ENCODE data around the gene TOP3A.

TOP3A gene

GRCh38 chr17:18326039-18326438 is 11.2 kb upstream of the TOP3A start:
- TF ChIP-seq TAF1 (IDR thresholded peaks at IDR 0.05; ENCODE audit: low read depth, low read length): no peak
- no peak for TF ChIP-seq SPI1 (IDR thresholded peaks at IDR 0.05; ENCODE audit: low read depth, low read length)
- TF ChIP-seq POLR2AphosphoS5 (IDR thresholded peaks at IDR 0.05; ENCODE audit: low read depth, low read length): no peak
- TF ChIP-seq POLR2A (IDR thresholded peaks at IDR 0.05; ENCODE audit: low read depth, low read length): no peak
- no peak for TF ChIP-seq PAX5 (IDR thresholded peaks at IDR 0.05; ENCODE audit: insufficient read depth, low read length, severe bottlenecking)
- TF ChIP-seq POU2F2 (IDR thresholded peaks at IDR 0.05; ENCODE audit: low read depth, low read length): no peak
- no peak for FAIRE-seq
- no peak for DNase-seq (ENCODE audit: insufficient read length, low spot score)

GRCh38 chr17:18324140-18325050 is 9.6 kb upstream of the TOP3A start:
- DNase-seq (ENCODE audit: insufficient read length, low spot score) (no peak), FAIRE-seq (peak; percentile 20)
- TF ChIP-seq PAX5 (IDR thresholded peaks at IDR 0.05; ENCODE audit: insufficient read depth, low read length, severe bottlenecking) (no peak), POLR2A (IDR thresholded peaks at IDR 0.05; ENCODE audit: low read depth, low read length) (no peak), POLR2AphosphoS5 (IDR thresholded peaks at IDR 0.05; ENCODE audit: low read depth, low read length) (no peak), POU2F2 (IDR thresholded peaks at IDR 0.05; ENCODE audit: low read depth, low read length) (no peak), SPI1 (IDR thresholded peaks at IDR 0.05; ENCODE audit: low read depth, low read length) (no peak), TAF1 (IDR thresholded peaks at IDR 0.05; ENCODE audit: low read depth, low read length) (no peak)

DNA sequence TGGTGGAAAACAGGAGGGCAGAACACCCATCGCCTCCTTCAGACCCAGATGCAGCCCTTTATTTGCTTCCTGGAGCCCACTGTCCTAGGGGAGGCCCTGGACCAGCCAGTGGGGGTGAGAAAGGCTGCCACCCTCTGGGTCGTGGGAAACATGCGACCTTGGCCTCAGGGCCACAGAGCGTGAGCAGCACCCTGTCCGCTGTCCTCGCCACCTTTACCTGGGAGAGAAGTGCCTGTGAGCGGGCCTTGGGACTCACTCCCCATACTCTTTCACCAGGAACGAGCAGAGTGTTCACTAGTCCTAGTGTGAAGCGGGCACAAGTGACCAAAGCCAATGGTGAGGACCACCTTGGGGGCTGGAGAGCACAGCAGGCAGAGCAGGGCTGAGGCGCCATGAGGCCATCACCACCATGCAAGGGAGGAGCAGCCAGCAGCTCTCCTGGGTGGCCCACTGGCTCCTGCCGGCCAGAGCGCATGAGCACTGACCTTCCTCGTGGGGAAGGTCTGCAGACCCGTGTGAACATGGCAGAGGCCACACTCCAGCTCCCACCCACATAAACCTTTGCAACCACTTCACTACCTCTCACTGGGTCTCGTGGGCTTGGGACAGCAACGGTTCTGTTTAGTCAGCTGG is 8.8 kb upstream of the TOP3A start:
- TF ChIP-seq POLR2AphosphoS5 (IDR thresholded peaks at IDR 0.05; ENCODE audit: low read depth, low read length) (no peak), POU2F2 (IDR thresholded peaks at IDR 0.05; ENCODE audit: low read depth, low read length) (no peak), PAX5 (IDR thresholded peaks at IDR 0.05; ENCODE audit: insufficient read depth, low read length, severe bottlenecking) (no peak), SPI1 (IDR thresholded peaks at IDR 0.05; ENCODE audit: low read depth, low read length) (no peak), POLR2A (IDR thresholded peaks at IDR 0.05; ENCODE audit: low read depth, low read length) (no peak), TAF1 (IDR thresholded peaks at IDR 0.05; ENCODE audit: low read depth, low read length) (no peak)
- peak; percentile 51 for FAIRE-seq

GRCh38 chr17:18323007-18323406 is 8.2 kb upstream of the TOP3A start:
- FAIRE-seq: no peak
- DNase-seq (ENCODE audit: insufficient read length, low spot score): no peak
- TF ChIP-seq TAF1 (IDR thresholded peaks at IDR 0.05; ENCODE audit: low read depth, low read length): no peak
- no peak for TF ChIP-seq POLR2A (IDR thresholded peaks at IDR 0.05; ENCODE audit: low read depth, low read length)
- TF ChIP-seq POU2F2 (IDR thresholded peaks at IDR 0.05; ENCODE audit: low read depth, low read length): no peak
- TF ChIP-seq PAX5 (IDR thresholded peaks at IDR 0.05; ENCODE audit: insufficient read depth, low read length, severe bottlenecking): no peak
- TF ChIP-seq POLR2AphosphoS5 (IDR thresholded peaks at IDR 0.05; ENCODE audit: low read depth, low read length): no peak
- no peak for TF ChIP-seq SPI1 (IDR thresholded peaks at IDR 0.05; ENCODE audit: low read depth, low read length)

More for the DNA sequence above, 8.8 kb upstream of the TOP3A start:
- no peak for DNase-seq (ENCODE audit: insufficient read length, low spot score)

DNA sequence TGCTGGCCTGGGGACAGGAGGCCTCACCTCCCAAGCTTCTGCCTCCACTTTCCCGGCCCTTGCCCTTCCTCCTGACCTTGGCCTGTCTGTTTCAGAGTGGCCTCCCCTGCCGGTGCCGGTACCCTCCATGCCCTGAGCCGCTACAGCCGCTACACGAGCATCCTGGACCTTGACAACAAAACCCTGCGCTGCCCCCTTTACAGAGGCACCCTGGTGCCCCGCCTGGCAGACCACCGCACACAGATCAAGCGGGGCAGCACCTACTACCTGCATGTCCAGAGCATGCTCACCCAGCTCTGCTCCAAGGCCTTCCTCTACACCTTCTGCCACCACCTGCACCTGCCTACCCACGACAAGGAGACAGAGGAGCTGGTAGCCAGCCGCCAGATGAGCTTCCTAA is 7.7 kb upstream of the TOP3A start:
- no peak for DNase-seq (ENCODE audit: insufficient read length, low spot score)
- TF ChIP-seq POLR2AphosphoS5 (IDR thresholded peaks at IDR 0.05; ENCODE audit: low read depth, low read length): no peak
- no peak for TF ChIP-seq TAF1 (IDR thresholded peaks at IDR 0.05; ENCODE audit: low read depth, low read length)
- no peak for TF ChIP-seq POU2F2 (IDR thresholded peaks at IDR 0.05; ENCODE audit: low read depth, low read length)
- FAIRE-seq: no peak

- no peak for FAIRE-seq
- TF ChIP-seq POLR2AphosphoS5 (IDR thresholded peaks at IDR 0.05; ENCODE audit: low read depth, low read length) (no peak), PAX5 (IDR thresholded peaks at IDR 0.05; ENCODE audit: insufficient read depth, low read length, severe bottlenecking) (no peak), TAF1 (IDR thresholded peaks at IDR 0.05; ENCODE audit: low read depth, low read length) (no peak), POLR2A (IDR thresholded peaks at IDR 0.05; ENCODE audit: low read depth, low read length) (no peak), SPI1 (IDR thresholded peaks at IDR 0.05; ENCODE audit: low read depth, low read length) (no peak), POU2F2 (IDR thresholded peaks at IDR 0.05; ENCODE audit: low read depth, low read length) (no peak)
- DNase-seq (ENCODE audit: insufficient read length, low spot score): no peak
Observed at GRCh38 chr17:18321309-18321708, 6.5 kb upstream of the TOP3A start.

DNA sequence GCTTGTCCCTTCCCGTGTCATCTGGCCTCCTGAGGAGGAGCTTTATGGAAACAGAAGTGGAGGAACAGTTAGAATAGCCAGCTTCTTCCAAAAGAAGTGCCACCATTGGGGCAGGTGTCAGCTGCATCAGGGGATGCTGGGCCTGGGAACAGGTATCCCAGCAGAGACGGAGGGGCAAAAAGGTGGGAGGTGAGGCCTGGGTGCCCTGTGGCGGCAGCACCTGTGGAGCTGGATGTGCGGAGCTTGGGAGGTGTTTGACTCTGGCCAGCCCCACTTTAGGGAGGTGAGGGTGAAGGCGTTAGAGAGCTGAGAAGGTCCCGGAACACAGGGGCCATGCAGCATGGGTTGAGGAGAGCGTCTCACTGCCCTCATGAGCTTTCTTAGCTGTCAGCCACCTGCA is 5.5 kb upstream of the TOP3A start:
- no peak for DNase-seq (ENCODE audit: insufficient read length, low spot score)
- no peak for FAIRE-seq
- TF ChIP-seq TAF1 (IDR thresholded peaks at IDR 0.05; ENCODE audit: low read depth, low read length) (no peak), SPI1 (IDR thresholded peaks at IDR 0.05; ENCODE audit: low read depth, low read length) (no peak), PAX5 (IDR thresholded peaks at IDR 0.05; ENCODE audit: insufficient read depth, low read length, severe bottlenecking) (no peak), POLR2A (IDR thresholded peaks at IDR 0.05; ENCODE audit: low read depth, low read length) (no peak; the same call in 1 of the 2 replicates), POLR2AphosphoS5 (IDR thresholded peaks at IDR 0.05; ENCODE audit: low read depth, low read length) (peak; percentile 6; the same call in 1 of the 2 replicates), POU2F2 (IDR thresholded peaks at IDR 0.05; ENCODE audit: low read depth, low read length) (no peak)

DNA sequence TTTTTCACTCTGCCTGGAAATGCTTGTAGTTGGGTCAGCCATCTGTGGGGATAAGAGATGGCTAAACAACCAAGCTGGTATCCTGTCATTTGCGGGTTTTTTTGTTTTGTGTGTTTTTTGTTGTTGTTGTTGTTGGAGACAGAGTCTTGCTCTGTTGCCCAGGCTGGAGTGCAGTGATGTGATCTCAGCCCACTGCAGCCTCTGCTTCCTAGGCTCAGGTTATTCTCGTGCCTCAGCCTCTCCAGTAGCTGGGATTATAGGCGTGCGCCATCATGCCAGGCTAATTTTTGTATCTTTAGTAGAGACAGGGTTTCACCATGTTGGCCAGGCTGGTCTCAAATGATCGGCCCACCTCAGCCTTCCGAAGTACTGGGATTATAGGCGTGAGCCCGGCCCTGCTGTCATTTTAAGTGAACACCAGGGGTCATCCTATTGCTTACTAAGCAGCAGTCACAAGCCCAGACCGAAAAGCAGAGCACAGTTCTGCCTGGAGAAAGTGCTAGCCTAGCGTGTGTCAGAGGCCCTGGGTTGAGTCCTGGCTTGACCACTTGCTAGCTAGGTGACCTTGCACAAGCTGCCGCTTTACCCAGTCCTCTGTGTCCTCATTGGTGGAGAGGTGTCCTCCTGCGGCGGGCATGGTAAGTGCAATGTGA is 4.9 kb upstream of the TOP3A start:
- DNase-seq (ENCODE audit: insufficient read length, low spot score) (no peak), FAIRE-seq (peak; percentile 94)

More for the DNA sequence above, 4.9 kb upstream of the TOP3A start:
- no peak for TF ChIP-seq SPI1 (IDR thresholded peaks at IDR 0.05; ENCODE audit: low read depth, low read length)
- TF ChIP-seq TAF1 (IDR thresholded peaks at IDR 0.05; ENCODE audit: low read depth, low read length): no peak
- TF ChIP-seq POU2F2 (IDR thresholded peaks at IDR 0.05; ENCODE audit: low read depth, low read length): no peak
- no peak for TF ChIP-seq POLR2A (IDR thresholded peaks at IDR 0.05; ENCODE audit: low read depth, low read length)
- TF ChIP-seq POLR2AphosphoS5 (IDR thresholded peaks at IDR 0.05; ENCODE audit: low read depth, low read length): no peak
- TF ChIP-seq PAX5 (IDR thresholded peaks at IDR 0.05; ENCODE audit: insufficient read depth, low read length, severe bottlenecking): no peak

Data from GM12891 (cell line).